CD8-positive, alpha-beta memory T cell (primary cell): ENCODE results near the gene ARPC4. TPM values are rescaled to one million over a fixed set of nuclear protein-coding genes. Genes with fewer than 3 reads are reported as not detected.
"Not testable (repeated sequence)": the region's sequence is repeated elsewhere in the genome, so short reads cannot be mapped to it uniquely, and the experiment has no call there.

ENCODE experiments used
- CTCF ChIA-PET: fragments of 350-600 bp; sonication (Branson Sonifier 250); formaldehyde crosslinking; loops from one replicate; lab custom pipeline; 2021; ENCODE audit warnings: antibody characterized with exemption; lab: Charles Lee
- POLR2A ChIA-PET: fragments of 350-600 bp; sonication (Branson Sonifier 250); formaldehyde crosslinking; loops from one replicate; lab custom pipeline; 2021; ENCODE audit warnings: antibody characterized with exemption; lab: Charles Lee
- DNase-seq, 5 donors: peaks; one replicate each; pipeline versions ENCODE4 v3.0.0 to v3.0.0-alpha.2; 2020 to 2022; ENCODE audit warnings: mixed read lengths in 1 of 5
- H3K27ac ChIP-seq: one replicate; pipeline ENCODE4 v1.7.0; 2013; ENCODE audit warnings: low read depth, mild to moderate bottlenecking, low read length, moderate library complexity
- H3K27me3 ChIP-seq: 2 replicates; pipeline ENCODE4 v1.7.0; 2013; ENCODE audit warnings: low read length, mild to moderate bottlenecking; ENCODE audit not compliant: insufficient read depth, poor library complexity, severe bottlenecking
- H3K36me3 ChIP-seq: 2 replicates; pipeline ENCODE4 v1.7.0; 2013; ENCODE audit warnings: mild to moderate bottlenecking, low read length, moderate library complexity; ENCODE audit not compliant: insufficient read depth
- H3K4me1 ChIP-seq: 2 replicates; pipeline ENCODE4 v1.7.0; 2013; ENCODE audit warnings: mild to moderate bottlenecking, low read length, moderate library complexity; ENCODE audit not compliant: insufficient read depth
- H3K4me3 ChIP-seq: 2 replicates; pipeline ENCODE4 v1.7.0; 2013; ENCODE audit warnings: mild to moderate bottlenecking, low read length
- H3K9me3 ChIP-seq: 2 replicates; pipeline ENCODE4 v1.7.0; 2013; ENCODE audit warnings: mild to moderate bottlenecking, low read length
- H3K27ac Mint-ChIP-seq, 8 donors: one replicate each; pipeline ENCODE4 v1.8.0; 2020 to 2021; ENCODE audit warnings: mixed read lengths in 8 of 8, mild to moderate bottlenecking in 6 of 8, inconsistent platforms in 3 of 8, moderate library complexity in 3 of 8
- H3K27me3 Mint-ChIP-seq, 2 donors: one replicate each; pipeline ENCODE4 v1.8.0; 2020 to 2021; ENCODE audit warnings: mixed read lengths in 2 of 2, mild to moderate bottlenecking in 1 of 2, moderate library complexity in 1 of 2
- H3K36me3 Mint-ChIP-seq, 3 donors: one replicate each; pipeline ENCODE4 v1.8.0; 2020 to 2021; ENCODE audit warnings: mixed read lengths in 3 of 3, inconsistent platforms in 1 of 3, mild to moderate bottlenecking in 1 of 3
- H3K4me1 Mint-ChIP-seq, 3 donors: one replicate each; pipeline ENCODE4 v1.8.0; 2020 to 2021; ENCODE audit warnings: mixed read lengths in 3 of 3, inconsistent platforms in 1 of 3, mild to moderate bottlenecking in 1 of 3
- H3K4me3 Mint-ChIP-seq, 7 donors: one replicate each; pipeline ENCODE4 v1.8.0; 2020 to 2021; ENCODE audit warnings: mixed read lengths in 7 of 7, mild to moderate bottlenecking in 6 of 7, moderate library complexity in 4 of 7, inconsistent platforms in 2 of 7
- H3K9me3 Mint-ChIP-seq, 5 donors: one replicate each; pipeline ENCODE4 v1.8.0; 2020 to 2022; ENCODE audit warnings: mixed read lengths in 5 of 5, mild to moderate bottlenecking in 3 of 5, moderate library complexity in 2 of 5, inconsistent platforms in 1 of 5
- polyA plus RNA-seq: library from polyadenylated mRNA; unstranded; fragments of 300-500 nt; fragmentation: Illumina TruSeq; gene quantifications from one replicate; pipeline ENCODE4 v1.2.3, GENCODE V29; 2021
- total RNA-seq, 2 experiments: library from RNA; stranded (reverse); gene quantifications; one replicate each; pipeline ENCODE4 v1.2.3, GENCODE V29; 2021

Gene ARPC4
- total and polyA plus RNA-seq, 3 experiments from 2014 or later, result 277 to 319 (median 309) TPM

DNA sequence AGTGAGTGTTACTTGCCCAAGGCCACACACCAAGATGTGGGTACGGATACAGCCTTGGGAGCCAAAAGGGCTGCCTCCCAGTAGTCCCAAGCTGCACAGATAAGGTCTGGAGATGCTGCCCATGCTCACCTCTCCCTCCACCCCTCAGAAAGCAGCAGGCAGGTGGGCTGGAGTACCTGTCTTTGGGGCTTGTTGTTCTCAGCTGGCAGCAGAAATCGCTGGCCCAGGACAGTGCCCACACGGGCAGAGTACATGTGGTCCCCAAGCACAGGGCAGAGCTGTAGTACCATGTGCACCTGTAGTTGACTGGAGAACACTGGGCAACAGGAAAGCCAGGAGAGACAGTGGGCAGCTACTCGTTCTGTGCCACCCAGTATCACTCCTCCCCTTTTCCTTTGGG lies 46.0 kb downstream of the ARPC4 start:
- peaks cover 17 to 22% (median 22%) of the 10 kb centered on the region in 3 donors for H3K4me1 Mint-ChIP-seq

DNA sequence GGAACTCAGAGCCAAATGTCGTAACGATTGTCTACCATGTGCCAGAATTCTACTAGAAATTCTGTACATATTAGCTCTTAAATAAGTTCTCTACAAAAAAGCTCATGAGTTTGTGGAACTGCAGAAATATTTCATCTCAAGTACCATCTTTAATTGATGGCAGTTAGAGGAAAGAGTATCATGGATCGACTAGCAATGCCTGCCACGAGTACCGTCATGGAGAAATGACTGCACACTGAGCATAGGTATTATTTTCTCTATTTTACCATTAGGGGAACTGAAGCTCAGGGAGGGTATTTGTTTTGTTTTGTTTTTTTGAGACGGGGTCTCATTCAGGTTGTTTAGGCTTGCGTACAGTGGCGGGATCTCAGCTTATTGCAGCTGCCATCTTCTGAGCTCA lies 48.1 kb downstream of the ARPC4 start:
- Histone ChIP-seq H3K4me1 (peaks cover 19% of the 10 kb centered on the region), H3K9me3 (no peaks in the 10 kb centered on the region), H3K27me3 (no peaks in the 10 kb centered on the region), H3K27ac (no peak overlapping the region), H3K36me3 (peaks cover 18% of the 10 kb centered on the region), H3K4me3 (no peak overlapping the region)
- ChIA-PET CTCF (interaction anchor here (1.5 to 1.7 kb wide), 2 partner anchors 10 to 92 kb away, joined by 4 read pairs; no protein-coding TSS in a partner anchor), POLR2A (interaction anchor here (0.6 kb wide), 1 partner anchor 164 kb away, joined by 3 read pairs; no protein-coding TSS in a partner anchor)
- H3K36me3 Mint-ChIP-seq, result peaks cover 0 to 63% (median 4%) of the 10 kb centered on the region in 3 donors
- H3K4me3 Mint-ChIP-seq, result peak overlapping the region in 4 of 7 donors; percentile 8 to 96 (median 48)
- H3K9me3 Mint-ChIP-seq, result no peaks in the 10 kb centered on the region
- peaks cover 0 to 2% of the 10 kb centered on the region in 2 donors for H3K27me3 Mint-ChIP-seq
- DNase-seq, result no peak
- H3K27ac Mint-ChIP-seq, result peak overlapping the region in 2 of 8 donors; percentile 57 to 79
- peaks cover 19 to 32% (median 29%) of the 10 kb centered on the region in 3 donors for H3K4me1 Mint-ChIP-seq

More for the DNA sequence above, 46.0 kb downstream of the ARPC4 start:
- ChIA-PET POLR2A (no interaction called here), CTCF (interaction anchor here (1.0 to 1.3 kb wide), 2 partner anchors 9 to 42 kb away, joined by 3 read pairs; no protein-coding TSS in a partner anchor)
- H3K27me3 ChIP-seq, result no peaks in the 10 kb centered on the region
- no peak overlapping the region for H3K4me3 ChIP-seq
- H3K36me3 ChIP-seq, result peaks cover 18% of the 10 kb centered on the region
- H3K4me1 ChIP-seq, result peaks cover 12% of the 10 kb centered on the region
- H3K27ac ChIP-seq, result no peak overlapping the region
- Mint-ChIP-seq H3K27me3 (no peaks in the 10 kb centered on the region), H3K27ac (peak overlapping the region in 2 of 8 donors; percentile 51 to 90), H3K4me3 (peak overlapping the region in 1 of 7 donors; percentile 70), H3K36me3 (peaks cover 0 to 80% (median 6%) of the 10 kb centered on the region in 3 donors), H3K9me3 (no peaks in the 10 kb centered on the region)
- no peaks in the 10 kb centered on the region for H3K9me3 ChIP-seq
- DNase-seq, result no peak

DNA sequence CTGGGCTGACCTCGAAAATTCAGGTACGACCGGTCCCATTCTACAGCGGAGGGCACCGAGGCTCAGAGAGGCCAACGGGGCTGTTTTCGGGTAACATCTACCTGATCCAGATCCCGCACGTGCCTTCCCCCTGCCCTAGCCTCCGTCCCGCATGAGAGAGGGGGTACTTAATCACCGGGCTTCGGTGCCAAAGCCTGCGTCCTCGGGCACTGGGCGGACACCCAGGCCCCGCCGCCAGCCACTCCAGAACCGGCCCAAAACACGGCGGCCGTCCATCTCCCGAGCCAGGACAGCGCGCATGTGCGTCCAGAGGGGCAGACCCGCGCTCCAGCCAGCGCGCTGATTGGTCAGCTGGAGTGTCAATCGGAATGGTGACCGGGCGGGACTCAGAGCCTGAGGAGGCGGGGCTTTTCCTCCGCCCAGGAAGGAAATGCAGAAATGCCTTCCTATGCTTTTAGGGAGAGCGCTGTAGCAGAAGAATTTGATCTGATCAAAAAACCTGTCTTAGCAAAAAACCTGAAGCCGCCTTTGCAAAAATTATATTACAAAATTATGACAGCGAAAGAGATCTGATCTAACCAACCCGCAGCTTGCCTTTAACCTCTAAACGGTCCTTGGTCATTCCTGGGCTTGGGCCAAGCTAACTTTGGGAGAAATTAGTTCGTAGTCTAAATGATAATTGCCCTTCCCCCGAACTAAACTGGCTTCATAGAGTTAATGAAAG lies 51.0 kb downstream of the ARPC4 start, which contains the start of gene RPUSD3:
RPUSD3 (minus strand) TSS at position 294 of the 724 bp plus-strand sequence; CDS start at position 276, 18 bp downstream.
- peak within 1 kb of the TSS; percentile 81 to 97 (median 92) for H3K27ac Mint-ChIP-seq
- Histone ChIP-seq H3K36me3 (peaks cover 18% of the 10 kb centered on the region), H3K4me3 (peak within 1 kb of the TSS; percentile 92), H3K9me3 (no peaks in the 10 kb centered on the region), H3K4me1 (peaks cover 19% of the 10 kb centered on the region), H3K27me3 (no peaks in the 10 kb centered on the region), H3K27ac (peak within 1 kb of the TSS; percentile 79)
- CTCF ChIA-PET, result interaction anchor here (1.0 to 3.3 kb wide), 4 partner anchors 11 to 89 kb away, joined by 3 to 15 read pairs (median 4); no protein-coding TSS in a partner anchor
- H3K27me3 Mint-ChIP-seq, result peaks cover 0 to 2% of the 10 kb centered on the region in 2 donors
- POLR2A ChIA-PET, result interaction anchor here (1.4 to 2.0 kb wide), 3 partner anchors 47 to 94 kb away, joined by 5 to 8 read pairs (median 6); partner anchors contain the start of genes JAGN1 and OGG1
- no peaks in the 10 kb centered on the region for H3K9me3 Mint-ChIP-seq
- H3K36me3 Mint-ChIP-seq, result peaks cover 0 to 43% (median 0%) of the 10 kb centered on the region in 3 donors
- peak within 1 kb of the TSS; percentile 95 to 99 (median 98) for H3K4me3 Mint-ChIP-seq
- peak; percentile 92 to 97 (median 96) for DNase-seq
- H3K4me1 Mint-ChIP-seq, result peaks cover 17 to 32% (median 29%) of the 10 kb centered on the region in 3 donors

DNA sequence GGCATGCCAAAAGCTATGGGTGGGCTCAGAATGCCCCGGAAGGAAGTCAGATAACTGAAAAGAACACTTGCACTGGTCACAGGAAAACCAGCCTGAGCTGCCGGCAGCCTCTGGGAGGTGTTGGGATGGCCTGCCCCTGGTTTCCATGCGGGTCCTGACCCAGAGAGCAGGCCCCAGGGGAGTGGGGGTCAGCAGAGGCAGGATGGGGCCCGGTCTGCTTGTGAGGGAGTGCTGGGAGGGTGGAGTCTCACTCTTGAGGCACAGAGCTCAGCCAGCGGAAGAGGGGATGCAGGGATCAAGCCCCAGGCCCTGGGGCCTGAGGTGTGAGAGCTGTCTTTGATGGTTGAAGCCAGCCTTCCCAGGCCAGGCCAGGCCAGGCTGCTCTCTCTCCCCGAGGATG lies 53.3 kb downstream of the ARPC4 start:
- Histone ChIP-seq H3K4me1 (peaks cover 19% of the 10 kb centered on the region), H3K4me3 (no peak overlapping the region), H3K9me3 (no peaks in the 10 kb centered on the region), H3K27me3 (no peaks in the 10 kb centered on the region), H3K27ac (no peak overlapping the region), H3K36me3 (peaks cover 7% of the 10 kb centered on the region)
- ChIA-PET POLR2A (no interaction called here), CTCF (interaction anchor here (1.0 to 3.3 kb wide), 5 partner anchors 15 to 892 kb away, joined by 3 to 15 read pairs (median 4); partner anchors contain the start of gene CRELD1)
- no peaks in the 10 kb centered on the region for H3K9me3 Mint-ChIP-seq
- peaks cover 0 to 21% (median 0%) of the 10 kb centered on the region in 3 donors for H3K36me3 Mint-ChIP-seq
- H3K4me3 Mint-ChIP-seq, result no peak overlapping the region
- DNase-seq, result no peak
- peaks cover 17 to 29% (median 29%) of the 10 kb centered on the region in 3 donors for H3K4me1 Mint-ChIP-seq
- H3K27ac Mint-ChIP-seq, result no peak overlapping the region
- H3K27me3 Mint-ChIP-seq, result peaks cover 2 to 4% of the 10 kb centered on the region in 2 donors

DNA sequence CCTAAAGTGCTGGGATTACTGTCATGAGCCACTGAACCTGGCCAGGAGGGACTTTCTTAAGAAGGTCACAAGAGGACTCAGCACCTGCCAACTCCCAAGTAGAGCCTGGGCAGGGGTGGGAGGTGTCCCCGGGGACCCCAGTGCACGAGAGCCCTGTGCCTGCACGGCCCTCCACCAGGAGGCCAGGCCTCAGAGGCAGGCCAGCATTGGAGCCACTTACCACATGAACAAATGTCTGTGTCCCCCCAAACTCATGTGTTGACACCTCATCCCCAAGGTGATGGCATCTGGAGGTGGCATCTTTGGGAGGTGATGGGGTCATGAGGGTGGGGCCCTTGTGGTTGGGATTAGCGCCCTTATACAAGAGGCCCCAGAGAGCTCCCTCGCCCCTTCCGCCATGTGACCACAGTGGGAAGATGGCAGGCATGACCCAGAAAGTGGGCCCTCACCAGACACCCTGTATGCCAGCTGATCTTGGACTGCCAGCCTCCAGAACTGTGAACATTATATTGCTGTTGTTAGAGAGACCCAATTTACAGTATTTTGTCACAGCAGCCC lies 54.1 kb downstream of the ARPC4 start:
- ChIA-PET POLR2A (interaction anchor here (1.1 kb wide), 1 partner anchor 139 kb away, joined by 3 read pairs; no protein-coding TSS in a partner anchor), CTCF (interaction anchor here (1.0 to 3.3 kb wide), 4 partner anchors 16 to 891 kb away, joined by 3 to 15 read pairs (median 4); partner anchors contain the start of gene CRELD1)
- Histone ChIP-seq H3K4me3 (no peak overlapping the region), H3K36me3 (no peaks in the 10 kb centered on the region), H3K9me3 (no peaks in the 10 kb centered on the region), H3K4me1 (peaks cover 19% of the 10 kb centered on the region), H3K27ac (no peak overlapping the region), H3K27me3 (no peaks in the 10 kb centered on the region)
- Mint-ChIP-seq H3K36me3 (peaks cover 0 to 14% (median 0%) of the 10 kb centered on the region in 3 donors), H3K9me3 (no peaks in the 10 kb centered on the region), H3K4me1 (peaks cover 14 to 26% (median 25%) of the 10 kb centered on the region in 3 donors), H3K27me3 (peaks cover 2 to 9% of the 10 kb centered on the region in 2 donors), H3K27ac (peak overlapping the region in 1 of 8 donors; percentile 10), H3K4me3 (no peak overlapping the region)
- DNase-seq, result no peak

DNA sequence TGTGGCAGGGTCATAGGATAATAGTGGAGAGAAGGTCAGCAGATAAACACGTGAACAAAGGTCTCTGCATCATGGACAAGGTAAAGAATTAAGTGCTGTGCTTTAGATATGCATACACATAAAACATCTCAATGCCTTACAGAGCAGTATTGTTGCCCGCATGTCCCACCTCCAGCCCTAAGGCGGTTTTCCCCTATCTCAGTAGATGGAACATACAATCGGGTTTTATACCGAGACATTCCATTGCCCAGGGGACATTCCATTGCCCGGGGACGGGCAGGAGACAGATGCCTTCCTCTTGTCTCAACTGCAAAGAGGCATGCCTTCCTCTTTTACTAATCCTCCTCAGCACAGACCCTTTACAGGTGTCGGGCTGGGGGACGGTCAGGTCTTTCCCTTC lies 55.0 kb downstream of the ARPC4 start:
- not testable (repeated sequence) for H3K27ac Mint-ChIP-seq, H3K36me3 Mint-ChIP-seq, H3K27ac ChIP-seq, H3K4me3 Mint-ChIP-seq, H3K9me3 Mint-ChIP-seq, DNase-seq, H3K36me3 ChIP-seq, H3K27me3 ChIP-seq, H3K4me3 ChIP-seq, H3K9me3 ChIP-seq
- Mint-ChIP-seq H3K4me1 (peaks cover 8 to 20% (median 18%) of the 10 kb centered on the region in 3 donors), H3K27me3 (peaks cover 2 to 10% of the 10 kb centered on the region in 2 donors)
- POLR2A ChIA-PET, result interaction anchor here (1.1 kb wide), 1 partner anchor 138 kb away, joined by 3 read pairs; no protein-coding TSS in a partner anchor
- CTCF ChIA-PET, result interaction anchor here (1.4 kb wide), 1 partner anchor 46 kb away, joined by 3 read pairs; no protein-coding TSS in a partner anchor
- H3K4me1 ChIP-seq, result peaks cover 12% of the 10 kb centered on the region

DNA sequence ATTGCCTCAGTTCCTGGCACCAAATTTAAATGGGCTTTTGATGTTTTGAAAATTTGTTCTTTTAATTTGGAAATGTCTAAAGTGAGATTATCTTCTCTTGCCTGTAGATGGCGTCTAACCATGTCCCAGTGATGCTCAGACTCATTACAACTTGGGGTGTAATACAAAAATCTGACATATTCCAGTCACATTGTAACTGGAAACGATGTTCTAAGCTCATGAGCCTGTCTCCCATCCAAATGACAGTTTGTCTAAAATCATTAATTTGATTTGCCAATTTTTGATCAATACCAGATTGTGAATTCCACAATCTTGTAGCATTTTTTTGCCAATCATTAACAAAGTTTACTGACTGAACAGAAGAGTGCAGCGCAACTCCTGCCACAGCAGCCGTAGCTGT lies 56.0 kb downstream of the ARPC4 start:
- H3K36me3 Mint-ChIP-seq, H3K9me3 ChIP-seq, H3K27me3 ChIP-seq, H3K9me3 Mint-ChIP-seq, H3K4me3 ChIP-seq, H3K27ac ChIP-seq, H3K36me3 ChIP-seq, POLR2A ChIA-PET, H3K4me1 ChIP-seq: not testable (repeated sequence)
- DNase-seq, result peak in 2 of 5 donors; percentile 22 to 42
- Mint-ChIP-seq H3K27me3 (peaks cover 2 to 13% of the 10 kb centered on the region in 2 donors), H3K4me1 (peaks cover 2 to 20% (median 18%) of the 10 kb centered on the region in 3 donors), H3K27ac (peak overlapping the region in 1 of 8 donors; percentile 32), H3K4me3 (peak overlapping the region in 1 of 7 donors; percentile 78)
- CTCF ChIA-PET, result interaction anchor here (0.6 to 1.4 kb wide), 7 partner anchors 20 to 97 kb away, joined by 3 to 4 read pairs (median 3); partner anchors contain the start of genes CRELD1 and JAGN1
